Stromal cell of bone marrow (primary cell): ENCODE measurements around the gene ZNF268.
"Not testable (repeated sequence)": the region's sequence is repeated elsewhere in the genome, so short reads cannot be mapped to it uniquely, and the experiment has no call there.

Experiments
- DNase-seq: peaks from one replicate; pipeline ENCODE4 v3.0.0-alpha.2; 2012; ENCODE audit warnings: low read depth

The ZNF268 gene

DNA sequence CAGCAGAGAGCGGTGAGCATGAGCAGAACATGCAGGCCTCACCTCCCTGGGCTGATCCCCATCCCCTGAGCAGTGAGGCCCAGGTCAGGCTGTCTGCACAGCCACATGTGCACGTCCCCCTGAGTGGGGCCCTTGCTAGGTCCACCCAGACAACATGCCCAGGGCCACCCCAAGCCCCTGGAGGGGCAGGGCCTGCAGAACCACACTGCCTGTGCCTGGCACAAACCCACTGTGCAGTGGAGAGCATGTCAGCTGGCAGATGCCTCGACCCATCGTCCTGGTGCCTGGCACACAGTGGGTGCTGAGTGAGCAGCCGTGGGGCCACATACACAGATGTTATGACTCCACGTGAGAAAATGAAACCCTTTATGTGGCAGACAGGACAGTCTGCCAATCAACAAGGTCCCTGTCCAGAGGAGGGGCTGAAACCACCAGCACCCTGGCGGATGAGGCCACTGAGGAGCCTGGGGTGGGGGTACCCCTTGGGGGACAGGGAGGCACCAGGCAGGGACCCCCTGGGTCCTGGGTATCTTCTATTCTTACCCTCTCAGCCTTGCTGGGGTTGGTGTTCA lies 46.1 kb downstream of the ZNF268 start:
- no peak for DNase-seq

DNA sequence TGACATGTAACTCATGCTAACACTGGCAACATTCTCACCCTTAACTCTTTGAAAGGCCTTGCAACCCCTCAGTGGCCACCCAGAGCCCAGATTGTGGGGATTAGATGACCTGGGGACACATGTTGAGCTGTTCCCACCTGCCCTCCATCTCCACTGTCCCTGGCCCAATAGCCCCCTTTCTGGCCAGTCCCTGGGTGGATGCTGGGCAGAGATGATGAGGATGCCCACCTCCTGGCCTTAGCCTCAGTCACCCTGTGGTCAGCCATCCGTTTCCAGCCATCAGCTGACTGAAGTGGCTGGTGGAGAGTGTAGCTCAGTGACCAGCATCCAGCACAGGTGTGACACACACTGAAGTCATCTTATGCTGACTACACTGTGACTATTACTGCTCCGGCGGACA lies 49.7 kb downstream of the ZNF268 start:
- no peak for DNase-seq

DNA sequence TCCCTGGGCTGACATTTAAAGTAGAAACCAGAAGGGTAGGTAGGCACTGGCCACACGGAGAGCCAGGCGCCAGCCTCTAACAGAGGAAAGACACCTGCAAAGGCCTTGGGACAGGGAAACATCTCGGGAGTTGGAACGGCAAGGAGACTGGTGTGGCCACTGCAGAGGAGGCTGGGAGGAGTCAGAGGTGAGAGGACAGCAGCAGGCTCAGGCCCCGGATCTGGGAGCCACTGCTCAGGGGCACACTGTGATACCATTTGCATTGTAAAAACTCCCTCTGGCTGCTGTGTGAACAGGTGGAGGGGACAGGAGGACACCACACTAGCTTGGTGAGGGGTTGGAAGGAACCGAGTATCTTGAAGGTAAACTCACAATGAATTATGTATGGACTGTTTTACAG lies 51.7 kb downstream of the ZNF268 start:
- no peak for DNase-seq

DNA sequence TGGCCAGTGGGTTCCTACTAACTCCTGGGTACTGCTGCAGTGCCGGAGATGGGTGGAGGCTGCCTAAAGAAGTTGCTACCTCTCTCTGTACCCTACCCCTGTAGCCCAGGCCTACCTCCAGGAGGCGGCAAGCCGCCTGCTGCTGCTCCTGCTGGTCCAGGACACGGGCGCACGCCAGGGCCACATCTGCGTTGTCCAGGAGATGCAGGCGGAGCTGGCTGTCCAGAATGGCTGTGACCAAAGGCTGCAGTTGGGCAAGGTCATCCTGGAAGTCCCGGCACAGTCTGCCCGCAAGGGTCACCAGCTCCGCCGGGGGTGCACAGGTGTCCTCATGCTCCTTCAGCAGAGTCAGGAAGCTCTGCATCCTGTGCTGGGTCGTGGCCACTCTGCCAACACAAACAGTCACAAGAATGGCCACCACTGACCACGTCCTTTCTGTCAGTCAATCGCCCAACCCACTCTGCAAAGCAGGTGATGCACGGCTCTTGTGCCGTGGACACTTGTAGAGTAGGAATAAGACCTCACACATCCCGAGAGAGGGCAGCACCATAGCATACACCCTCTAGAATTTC lies 52.8 kb downstream of the ZNF268 start:
- no peak for DNase-seq

DNA sequence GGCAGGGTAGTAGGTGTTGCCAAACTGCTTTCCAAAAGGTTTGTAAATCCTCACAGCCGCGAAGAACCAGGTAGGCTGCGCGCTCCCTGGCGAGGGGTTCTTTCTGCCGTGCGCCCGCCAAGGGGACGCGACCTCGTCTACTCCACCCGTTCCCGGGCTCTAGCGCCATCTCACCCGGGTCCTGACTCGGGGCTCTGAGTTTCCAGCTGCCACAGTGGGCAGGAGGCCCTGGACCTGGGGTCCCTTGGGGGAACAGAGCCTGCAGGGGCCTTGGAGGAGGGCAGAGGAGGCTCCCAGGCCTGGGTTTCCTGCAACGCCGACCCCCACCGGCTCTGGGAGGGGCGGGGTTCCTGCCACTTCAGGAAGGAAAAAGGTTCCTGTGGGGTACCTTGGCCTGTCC lies 53.7 kb downstream of the ZNF268 start:
- no peak for DNase-seq

DNA sequence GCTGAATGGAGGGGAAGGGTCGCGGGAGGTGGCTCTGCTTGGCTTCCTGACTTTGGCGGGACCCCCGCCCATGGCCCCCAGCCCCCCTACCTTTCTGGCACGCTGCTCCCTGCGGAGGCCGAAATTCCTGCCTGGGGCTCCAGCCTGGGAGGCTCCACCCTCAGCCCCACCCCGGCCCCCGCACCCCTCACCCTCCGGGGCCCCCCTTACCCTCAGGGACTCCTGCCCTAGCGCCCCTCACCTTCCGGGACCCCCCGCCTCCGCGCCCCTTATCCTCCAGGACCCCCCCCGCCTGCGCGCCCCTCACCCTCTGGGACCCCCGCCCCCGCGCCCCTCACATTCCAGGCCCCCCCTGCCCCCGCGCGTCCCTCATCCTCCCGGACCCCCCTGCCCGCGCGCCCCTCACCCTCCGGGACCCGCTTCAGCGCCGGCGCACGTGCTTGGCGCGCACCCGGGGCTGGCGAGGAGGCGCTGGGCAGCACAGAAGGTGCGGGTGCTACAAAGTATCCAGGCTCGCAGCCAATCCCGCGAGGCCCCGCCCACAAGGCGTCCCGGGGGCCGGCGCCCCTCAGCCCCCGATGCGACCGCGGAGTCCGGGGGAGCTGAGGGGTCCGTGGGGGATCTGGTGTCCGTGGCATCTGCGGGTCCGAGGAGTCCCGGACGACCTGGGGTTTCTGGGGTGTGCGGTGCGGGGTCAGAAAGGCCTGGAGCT lies 54.3 kb downstream of the ZNF268 start, which contains the start of gene ANHX:
Gene ANHX, minus strand, starts transcription at position 477 of the 712 bp plus-strand sequence. CDS start 1,521 bp downstream, outside the sequence.
- no peak for DNase-seq

DNA sequence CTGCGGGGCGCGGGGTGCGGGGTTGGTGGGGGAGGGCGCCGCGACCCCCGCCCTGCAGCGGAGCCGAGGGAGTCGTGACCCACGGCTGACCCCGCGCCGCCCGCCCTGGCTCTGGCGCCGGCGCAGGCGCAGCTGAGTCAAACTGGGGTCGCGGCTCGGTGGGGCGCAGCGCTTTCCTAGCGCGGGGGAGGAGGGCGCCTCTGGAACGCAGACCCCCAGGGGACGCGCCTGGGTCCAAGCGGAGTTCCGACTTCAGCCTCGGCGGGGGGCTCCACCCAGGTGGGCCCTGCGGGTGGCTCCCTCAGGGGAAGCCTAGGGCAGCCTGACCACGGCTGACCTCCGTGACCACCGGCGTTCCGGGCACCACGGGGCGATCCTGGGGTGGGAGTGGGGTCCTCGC lies 54.8 kb downstream of the ZNF268 start:
- DNase-seq, result no peak

DNA sequence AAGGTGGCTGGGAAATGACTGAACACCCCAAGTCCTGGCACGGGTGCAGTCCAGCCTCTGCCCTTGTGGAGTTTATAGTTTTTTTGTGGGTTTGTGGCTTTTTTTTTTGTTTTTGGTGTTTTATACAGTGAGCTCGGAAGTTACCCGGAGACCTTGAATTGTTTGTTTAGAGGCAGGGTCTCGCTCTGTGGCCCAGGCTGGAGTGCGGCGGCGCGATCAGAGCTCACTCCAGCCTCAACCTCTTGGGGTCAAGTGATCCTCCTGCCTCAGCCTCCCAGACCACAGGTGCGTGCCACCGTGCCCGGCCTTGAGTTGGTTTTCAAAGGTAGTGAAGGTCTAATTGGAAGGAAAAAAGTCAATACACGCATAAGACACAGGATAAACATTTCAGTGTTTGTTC lies 55.3 kb downstream of the ZNF268 start:
- no peak for DNase-seq

DNA sequence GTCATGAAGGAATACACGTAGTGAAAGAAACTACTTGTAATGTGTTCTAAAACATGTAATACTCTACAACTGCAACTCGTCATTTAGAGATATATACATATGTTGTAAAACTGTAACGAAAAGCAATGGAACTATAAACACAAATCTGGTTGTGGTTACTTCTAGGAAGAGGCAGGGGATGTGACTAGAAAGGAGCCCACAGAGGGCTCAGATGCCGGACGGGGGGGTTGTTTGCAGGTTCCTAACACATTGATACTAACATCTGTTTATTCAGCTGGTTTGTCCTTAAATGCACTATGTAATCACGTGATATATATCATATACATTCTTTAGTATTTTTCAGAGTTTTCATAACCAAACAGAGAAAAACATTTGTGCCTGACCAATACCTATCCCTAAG lies 70.4 kb downstream of the ZNF268 start:
- DNase-seq, result no peak

DNA sequence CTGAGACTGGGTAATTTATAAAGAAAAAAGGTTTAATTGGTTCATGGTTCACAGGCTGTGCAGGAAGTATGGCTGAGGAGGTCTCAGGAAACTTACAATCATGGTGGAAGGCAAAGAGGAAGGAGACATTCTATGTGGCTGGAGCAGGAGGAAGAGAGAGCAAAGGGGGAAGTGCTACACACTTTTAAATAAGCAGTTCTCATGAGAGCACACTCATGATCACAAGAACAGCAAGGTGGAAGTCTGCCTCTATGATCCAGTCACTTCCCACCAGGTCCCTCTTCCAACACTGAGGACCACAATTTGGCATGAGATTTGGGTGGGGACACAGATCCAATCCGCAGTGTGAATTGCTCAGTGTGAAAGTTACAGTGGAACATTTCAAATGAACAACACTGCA lies 74.5 kb downstream of the ZNF268 start:
- not testable (repeated sequence) for DNase-seq

DNA sequence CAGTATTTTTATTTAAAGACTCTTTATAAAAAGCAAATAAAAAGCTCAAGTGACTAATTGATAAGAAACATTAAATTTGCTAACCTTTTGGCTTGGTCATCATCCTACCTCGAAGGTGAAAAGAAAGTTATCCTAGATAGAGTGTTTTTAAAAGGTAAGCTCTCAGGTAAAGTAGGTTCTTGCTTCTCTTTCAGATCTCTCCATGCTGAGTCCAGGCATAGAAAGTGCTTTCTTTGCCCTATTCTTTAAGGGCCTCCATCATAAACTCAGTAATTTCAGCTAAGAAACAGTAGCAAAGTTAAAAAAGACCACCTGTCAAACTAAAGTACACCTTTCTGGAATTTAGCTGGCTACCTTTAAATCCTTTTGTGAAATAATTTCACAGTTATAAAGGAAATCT lies 75.0 kb downstream of the ZNF268 start:
- DNase-seq, result no peak

DNA sequence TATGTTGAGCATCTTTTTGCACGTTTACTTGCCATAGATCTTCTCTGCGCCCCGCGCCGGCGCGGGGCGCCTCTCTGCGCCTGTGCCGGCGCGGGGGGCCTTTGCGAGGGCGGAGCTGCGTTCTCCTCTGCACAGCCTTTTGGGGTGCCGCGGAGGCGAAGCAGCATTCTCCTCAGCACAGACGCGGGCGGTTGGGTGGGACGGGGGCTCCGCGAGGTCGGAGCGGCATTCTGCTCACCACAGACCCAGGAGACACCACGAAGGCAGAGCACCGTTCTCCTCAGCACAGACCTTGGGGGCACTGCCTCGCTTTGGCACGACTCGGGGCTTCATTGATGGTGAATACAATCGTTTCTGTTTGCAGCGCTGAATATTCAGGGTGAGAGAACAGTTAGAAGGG lies 82.9 kb downstream of the ZNF268 start:
- DNase-seq, result no peak
